ENCODE data around the gene AHI1.

The AHI1 gene

DNA sequence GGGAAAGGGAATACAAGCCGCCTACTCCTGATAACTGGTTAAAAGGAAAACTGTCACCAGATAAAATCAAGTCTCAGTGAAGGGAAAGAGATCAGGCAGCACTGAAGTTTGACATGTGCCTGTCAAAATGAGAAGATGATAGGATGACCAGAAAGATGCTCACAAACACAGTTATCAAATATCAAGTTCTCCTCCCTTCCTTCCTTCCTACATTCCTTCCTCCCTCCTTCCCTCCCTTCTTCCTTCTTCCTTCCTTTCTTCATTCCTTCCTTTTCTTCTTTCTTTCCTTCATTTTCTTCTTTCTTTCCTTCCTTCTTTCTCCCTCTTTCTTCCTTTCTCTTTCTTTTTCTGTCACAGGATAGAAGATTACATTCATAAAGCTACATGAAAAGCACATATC lies 261.2 kb downstream of the AHI1 start:
- no peak for DNase-seq (ENCODE audit: low read depth in 1 of 2, low spot score in 1 of 2)

DNA sequence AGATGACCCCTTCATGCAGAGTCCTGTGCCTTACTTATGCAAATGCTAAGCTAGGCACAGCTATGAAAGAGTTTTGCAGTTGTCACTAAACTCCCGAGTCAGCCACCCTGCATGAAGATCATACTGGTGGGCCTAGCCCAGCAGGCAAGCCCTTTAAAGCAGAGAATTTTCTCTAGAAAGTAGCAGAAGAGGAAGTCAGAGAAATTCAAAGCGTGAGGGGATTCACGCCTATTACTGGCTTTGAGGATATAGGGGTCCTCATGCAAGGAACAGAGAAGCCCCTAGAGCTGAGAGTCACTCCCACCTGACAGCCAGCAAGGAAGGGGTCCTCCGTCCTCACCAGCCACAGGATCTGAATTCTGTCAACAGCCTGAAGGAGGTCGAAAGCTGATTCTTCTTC lies 261.8 kb downstream of the AHI1 start:
- DNase-seq (ENCODE audit: low read depth in 1 of 2, low spot score in 1 of 2) = no peak

DNA sequence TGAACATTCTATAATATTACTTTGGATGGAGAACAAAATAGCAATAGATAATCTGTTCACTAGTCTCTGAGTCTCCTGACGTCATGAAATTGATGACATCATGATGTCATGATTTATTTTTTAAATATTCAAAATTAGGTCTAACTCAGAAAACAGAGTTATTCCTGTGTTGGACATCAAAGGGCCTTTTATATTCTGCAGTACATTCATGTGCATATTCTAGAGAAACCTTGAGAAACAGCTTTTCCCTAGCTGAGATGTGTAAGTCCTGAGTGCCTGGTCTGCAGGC lies 263.1 kb downstream of the AHI1 start:
- DNase-seq (ENCODE audit: low read depth in 1 of 2, low spot score in 1 of 2) = no peak

DNA sequence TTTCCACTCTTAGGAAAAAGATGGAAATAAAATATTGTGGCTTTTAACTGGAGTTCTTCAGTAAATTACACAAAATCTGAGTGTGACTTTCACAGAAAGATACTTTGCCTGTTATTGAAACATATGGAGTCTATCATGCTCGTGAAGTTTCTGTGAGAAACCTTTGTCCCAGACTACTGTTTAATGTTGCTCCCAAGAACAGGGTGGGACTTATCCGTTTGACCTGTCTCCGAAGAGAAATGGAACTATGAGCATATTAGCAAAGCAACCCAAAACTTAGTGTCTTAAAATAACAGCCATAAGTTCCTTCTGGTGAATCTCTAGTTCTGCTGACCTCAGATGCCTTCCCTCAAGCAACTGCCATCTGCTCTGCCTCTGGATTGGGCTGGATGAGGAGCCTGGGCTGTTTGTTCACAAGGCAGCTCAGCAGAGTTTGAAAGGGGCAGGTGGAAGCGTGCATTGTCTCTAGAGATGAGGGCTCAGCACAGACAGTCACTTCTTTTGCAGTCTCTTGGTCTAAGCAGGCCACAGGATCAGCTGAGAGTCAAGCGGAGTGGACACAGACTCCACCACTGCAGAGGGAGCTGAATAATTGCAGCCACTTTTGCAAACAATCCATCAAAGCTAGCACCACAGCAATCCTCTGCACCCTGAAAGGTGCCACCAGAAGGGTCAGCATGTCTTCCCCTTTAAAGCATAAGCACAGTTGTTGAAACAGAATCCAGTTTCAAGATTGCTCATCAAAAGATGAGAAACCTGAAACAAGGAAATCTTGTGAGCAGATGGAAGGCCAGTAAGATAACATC lies 263.7 kb downstream of the AHI1 start:
- DNase-seq (ENCODE audit: low read depth in 1 of 2, low spot score in 1 of 2) = no peak
